Left ventricle myocardium inferior (tissue), 1 donor: ENCODE measurements around the gene PDXK. TPM values are rescaled to one million over a fixed set of nuclear protein-coding genes. Genes with fewer than 3 reads are reported as not detected.

Source experiments
- DNase-seq: peaks from one replicate; pipeline ENCODE4 v3.0.0-alpha.2; 2020
- H3K27ac ChIP-seq: fragments of 200-600 bp; replicated peaks from 2 replicates; pipeline ENCODE4 v1.8.0; 2021
- H3K27me3 ChIP-seq: fragments of 200-600 bp; 2 replicates; pipeline ENCODE4 v1.8.0; 2021; ENCODE audit warnings: low read depth
- H3K36me3 ChIP-seq: fragments of 200-600 bp; 2 replicates; pipeline ENCODE4 v1.8.0; 2021
- H3K4me1 ChIP-seq: fragments of 200-600 bp; 2 replicates; pipeline ENCODE4 v1.8.0; 2021
- H3K4me3 ChIP-seq: fragments of 200-600 bp; 2 replicates; pipeline ENCODE4 v1.8.0; 2021; ENCODE audit warnings: mild to moderate bottlenecking, moderate library complexity
- H3K9me3 ChIP-seq: fragments of 200-600 bp; replicated peaks from 2 replicates; pipeline ENCODE4 v1.8.0; 2021
- CTCF ChIP-seq: fragments of 200-600 bp; IDR thresholded peaks from 2 replicates; pipeline ENCODE4 v1.8.0; 2021; ENCODE audit warnings: antibody characterized with exemption, mild to moderate bottlenecking, borderline replicate concordance
- intact Hi-C: fragments of 100-400 bp; cut with micrococcal nuclease; formaldehyde crosslinking; loops from one replicate; pipeline ENCODE4 v1.11.0; 2022
- total RNA-seq: library from RNA; stranded (reverse); fragmentation: NEBNext Ultra II Directional; extraction: Animal tissue kit (Norgen Biotek cat#: 25700); gene quantifications from one replicate; pipeline ENCODE4 v1.2.1, GENCODE V29; 2021
- donor health status: DM: no; HTN: yes; CAD: no; lungs with severe emphysema.

The PDXK gene
- total RNA-seq, 1 donor from 2014 or later: 88.4 TPM

DNA sequence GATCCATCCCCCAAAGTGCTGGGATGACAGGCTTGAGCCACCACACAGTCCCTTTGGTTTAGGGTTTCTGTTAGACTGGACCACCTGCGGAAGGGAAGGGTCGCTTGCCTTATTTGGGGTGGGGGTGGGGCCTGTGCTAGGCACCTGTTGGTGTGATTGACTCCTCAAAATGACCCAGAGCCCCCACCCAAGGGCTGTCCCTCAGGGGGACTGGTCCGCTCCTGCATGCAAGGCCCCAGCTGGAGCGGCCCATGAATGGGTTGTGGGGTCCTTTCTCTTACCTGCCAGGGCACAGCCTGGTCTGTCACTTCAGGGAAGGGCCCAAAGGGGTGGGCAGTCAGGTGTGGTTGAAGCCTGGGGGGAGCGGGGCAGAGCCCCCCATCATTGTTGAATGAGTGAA lies 59.0 kb downstream of the PDXK start:
- no peak for TF ChIP-seq CTCF
- Histone ChIP-seq H3K27me3 (no peaks in the 10 kb centered on the region), H3K27ac (no peak overlapping the region), H3K4me3 (no peak overlapping the region), H3K4me1 (peaks cover 37% of the 10 kb centered on the region), H3K9me3 (no peaks in the 10 kb centered on the region), H3K36me3 (peaks cover 17% of the 10 kb centered on the region)
- intact Hi-C loops: no loop called here
- no peak for DNase-seq

DNA sequence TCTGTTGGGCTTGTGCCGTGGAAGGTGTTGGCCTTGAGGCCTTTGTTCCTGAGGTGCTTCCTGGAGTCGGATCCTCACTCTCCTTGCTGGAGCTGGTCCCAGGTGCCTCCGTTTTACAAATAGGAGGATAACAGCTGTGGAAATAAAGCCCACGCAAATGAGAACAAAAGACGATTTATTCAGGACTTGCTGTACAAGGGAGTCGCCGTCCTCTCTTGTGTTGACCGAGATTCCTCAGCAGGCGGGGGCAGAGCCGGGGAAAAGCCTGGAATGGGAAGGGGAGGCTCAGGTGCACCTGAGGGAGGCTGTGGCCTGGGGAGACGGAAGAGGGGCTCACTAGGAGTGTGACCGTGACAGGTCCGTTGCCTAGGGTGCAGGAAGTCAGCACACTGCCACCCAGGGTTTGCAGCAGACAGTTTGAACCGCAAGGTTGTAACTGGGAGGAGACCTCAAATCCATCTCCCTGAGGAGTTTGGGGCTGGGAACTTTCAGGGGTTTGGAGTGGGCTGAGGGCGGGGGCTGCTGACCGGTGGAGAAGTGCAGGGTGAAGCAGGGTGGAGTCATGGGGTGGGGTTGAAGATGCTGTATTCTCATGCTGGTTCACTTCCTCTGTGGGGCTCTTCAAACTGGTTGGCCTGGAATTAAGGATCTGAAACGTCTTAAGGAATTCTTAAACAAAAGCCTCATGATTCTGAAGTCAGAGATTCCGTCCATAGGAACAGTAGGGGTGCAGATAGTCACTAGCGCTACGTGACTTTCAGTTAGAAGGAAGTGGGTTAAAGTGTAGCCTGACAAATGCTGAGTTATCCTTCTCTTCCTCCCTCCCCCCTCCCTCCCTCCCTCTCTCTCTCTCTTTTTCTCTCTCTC lies 59.8 kb downstream of the PDXK start:
- no peaks in the 10 kb centered on the region for H3K27me3 ChIP-seq
- H3K27ac ChIP-seq: no peak overlapping the region
- no peak overlapping the region for H3K4me3 ChIP-seq
- peaks cover 9% of the 10 kb centered on the region for H3K36me3 ChIP-seq
- DNase-seq: no peak
- no peak for TF ChIP-seq CTCF
- intact Hi-C loops: no loop called here
- H3K9me3 ChIP-seq: no peaks in the 10 kb centered on the region
- peaks cover 32% of the 10 kb centered on the region for H3K4me1 ChIP-seq

DNA sequence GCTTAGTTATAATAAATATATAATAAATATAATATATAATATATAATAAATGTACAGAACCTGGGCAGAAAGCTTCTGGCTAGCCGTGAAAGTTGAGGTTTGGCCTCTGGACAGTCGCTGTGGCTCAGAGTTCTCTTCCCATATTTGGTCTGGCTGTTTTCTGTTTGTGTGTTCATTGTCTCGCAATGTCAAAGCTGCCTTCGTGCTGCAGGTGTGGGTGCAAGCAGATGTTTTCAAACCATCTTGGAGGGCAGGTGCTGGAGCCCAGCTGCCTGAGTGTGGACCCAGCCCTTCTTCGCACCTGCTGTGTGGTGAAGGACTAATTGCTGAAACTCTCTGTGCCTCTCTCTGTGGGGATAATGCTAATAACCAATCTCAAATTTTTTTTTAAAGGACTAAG lies 60.7 kb downstream of the PDXK start:
- no peaks in the 10 kb centered on the region for H3K36me3 ChIP-seq
- intact Hi-C loops: no loop called here
- DNase-seq: no peak
- TF ChIP-seq CTCF: no peak
- no peaks in the 10 kb centered on the region for H3K9me3 ChIP-seq
- no peak overlapping the region for H3K4me3 ChIP-seq
- no peak overlapping the region for H3K27ac ChIP-seq
- H3K27me3 ChIP-seq: no peaks in the 10 kb centered on the region
- H3K4me1 ChIP-seq: peaks cover 22% of the 10 kb centered on the region

- no peak for TF ChIP-seq CTCF
- Histone ChIP-seq H3K36me3 (no peaks in the 10 kb centered on the region), H3K9me3 (no peaks in the 10 kb centered on the region), H3K27me3 (no peaks in the 10 kb centered on the region), H3K4me3 (no peak overlapping the region), H3K27ac (no peak overlapping the region), H3K4me1 (peaks cover under 1% of the 10 kb centered on the region)
- intact Hi-C loops: no loop called here
- no peak for DNase-seq
These were observed 62.9 kb downstream of the PDXK start for GRCh38 chr21:43781846-43782245.

GRCh38 chr21:43782431-43783097 lies 63.6 kb downstream of the PDXK start:
- TF ChIP-seq CTCF: no peak
- no peaks in the 10 kb centered on the region for H3K4me1 ChIP-seq
- H3K27me3 ChIP-seq: no peaks in the 10 kb centered on the region
- H3K36me3 ChIP-seq: no peaks in the 10 kb centered on the region
- intact Hi-C loops: no loop called here
- H3K4me3 ChIP-seq: no peak overlapping the region
- H3K9me3 ChIP-seq: no peaks in the 10 kb centered on the region
- DNase-seq: no peak
- H3K27ac ChIP-seq: no peak overlapping the region
